HTERT RPE-1 (cell line): ENCODE data around the gene DNAJB8.

Source experiments
- in situ Hi-C: fragments of 300-500 bp; cut with MboI; formaldehyde crosslinking; loops from 4 replicates; pipeline ENCODE4 v1.14.3; 2020; ENCODE audit warnings: low sequenced_read_pairs

DNAJB8 gene

DNA sequence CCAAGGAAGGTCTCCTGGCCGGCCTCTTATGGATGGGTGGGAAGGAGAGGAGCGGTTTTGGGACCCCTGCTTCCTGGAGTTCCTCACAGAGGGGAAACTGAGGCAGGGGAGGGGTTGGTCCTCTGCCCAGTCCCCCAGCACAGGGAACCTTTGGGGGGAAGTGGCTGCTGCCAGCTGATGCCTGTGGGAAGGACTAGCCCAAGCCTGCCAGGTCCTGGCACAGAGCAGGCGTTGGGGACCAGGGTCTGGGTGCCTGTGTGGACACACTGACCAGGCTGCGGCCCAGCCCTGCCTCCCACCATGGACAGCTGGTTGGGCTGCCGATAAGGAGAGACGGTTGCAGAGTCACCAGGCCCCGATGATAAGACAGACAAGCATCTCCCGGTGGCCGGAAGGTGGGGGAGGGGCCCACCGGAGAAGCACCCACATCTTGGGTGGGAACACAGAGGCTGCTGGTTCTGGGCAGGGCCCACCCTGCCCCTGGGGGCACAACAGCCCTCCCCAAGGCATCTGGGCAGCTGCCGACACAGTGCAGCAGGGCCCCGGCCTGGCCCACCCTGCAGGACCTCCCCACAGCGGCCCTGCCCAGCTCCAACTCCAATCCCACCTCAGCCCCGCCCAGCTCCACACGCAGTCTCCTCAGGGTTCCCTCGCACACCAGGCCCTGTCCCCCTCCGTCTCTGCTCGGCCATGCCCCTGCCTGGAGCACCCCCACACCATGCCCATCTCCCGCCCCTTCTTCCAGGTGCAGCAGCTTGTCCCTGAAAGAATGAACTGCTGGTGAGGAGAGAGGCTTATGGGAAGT, 50.7 kb downstream of the DNAJB8 start:
- in situ Hi-C loops = no loop called here

DNA sequence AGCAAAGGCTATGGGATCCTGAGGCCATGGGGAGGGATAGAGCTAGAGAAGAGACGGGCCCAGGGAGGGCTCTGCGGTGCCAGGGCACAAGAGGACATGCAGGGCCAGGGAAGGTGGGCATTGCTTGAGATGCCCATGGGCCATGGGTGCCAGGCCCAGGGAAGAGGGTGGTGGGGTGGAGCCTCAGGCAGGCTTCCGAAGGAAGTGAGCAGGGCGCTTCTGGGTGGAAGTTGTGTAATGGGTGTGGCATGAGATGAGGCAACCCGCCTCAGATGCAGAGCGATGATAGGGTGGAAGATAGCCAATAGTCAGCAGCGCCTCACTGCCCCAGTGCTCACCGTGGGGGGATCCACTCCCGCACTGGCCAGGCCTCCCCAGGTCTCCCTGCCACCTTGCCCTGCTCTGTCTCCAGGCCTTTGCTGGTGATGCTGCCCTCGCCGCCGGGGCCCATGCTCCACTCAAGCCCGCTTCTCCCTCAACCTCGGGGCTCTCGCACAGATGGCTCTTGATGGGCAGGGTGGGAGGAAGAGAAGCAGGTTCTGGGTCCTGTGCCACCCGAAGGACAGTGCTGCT, 51.4 kb downstream of the DNAJB8 start:
- in situ Hi-C loops = no loop called here

DNA sequence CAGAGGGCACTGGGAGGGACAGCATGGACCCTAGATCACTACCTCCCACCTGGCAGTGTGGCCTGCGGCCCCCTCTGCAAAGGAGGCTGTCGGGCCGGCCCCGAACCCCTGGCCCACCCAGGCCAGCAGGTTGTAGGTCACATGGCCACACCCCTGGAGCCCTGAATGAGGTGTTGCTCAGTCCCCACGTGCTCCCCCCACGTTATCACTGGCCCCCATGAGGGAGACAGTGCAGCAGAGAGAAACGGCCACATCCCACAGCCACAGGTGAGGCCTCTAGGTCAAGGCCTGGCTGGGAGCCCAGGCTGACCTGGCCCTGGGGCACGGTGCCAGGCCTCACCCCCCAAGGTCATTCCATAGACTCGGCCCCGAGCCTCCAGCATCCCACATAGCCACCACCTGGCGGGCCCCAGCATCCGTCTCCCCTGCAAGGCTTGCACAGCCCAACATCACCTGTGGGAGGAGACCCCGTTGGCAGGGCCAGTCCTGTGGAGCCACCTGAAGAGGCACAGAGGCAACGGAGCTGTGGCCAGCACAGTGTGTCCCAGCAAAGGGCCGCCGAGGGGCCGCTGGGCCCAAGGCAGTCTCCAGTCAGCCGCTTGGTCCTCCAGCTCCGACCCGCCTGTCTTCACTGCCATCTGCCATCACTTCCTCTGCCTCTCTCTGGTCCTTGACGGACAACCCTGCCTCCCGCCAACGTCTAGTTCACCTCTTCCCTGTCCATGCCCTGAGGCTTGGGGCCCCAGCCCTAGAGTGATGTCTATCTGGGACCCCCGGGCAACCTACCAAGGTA, 53.1 kb downstream of the DNAJB8 start:
- in situ Hi-C loops = no loop called here

DNA sequence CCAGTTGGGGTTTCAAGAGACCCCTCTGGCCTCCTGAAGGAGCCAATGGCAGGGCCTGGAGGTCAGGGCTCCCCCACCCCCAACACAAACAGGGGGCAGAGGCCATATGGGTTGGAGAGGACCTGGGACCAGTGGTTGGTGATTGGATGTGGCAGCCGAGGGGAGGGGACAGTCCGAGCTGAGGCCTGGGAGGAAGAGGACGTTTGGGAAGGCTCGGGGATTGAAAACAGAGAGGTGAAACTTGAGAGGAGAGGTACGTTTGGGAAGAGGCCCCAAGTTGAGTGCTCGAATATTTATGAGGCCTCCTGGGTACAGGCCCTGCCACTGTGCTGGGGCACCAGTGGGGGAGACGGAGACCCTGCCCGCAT, 53.7 kb downstream of the DNAJB8 start:
- in situ Hi-C loops = no loop called here
